Activated CD4-positive, alpha-beta T cell treated with anti-CD3 and anti-CD28 coated beads for 48 hours (primary cell): ENCODE measurements around the gene CUBN.

Experiments used
- DNase-seq: peaks from one replicate; pipeline ENCODE4 v3.0.0-alpha.2; 2020

The CUBN gene

GRCh38 chr10:17066807-17067206 lies 62.8 kb downstream of the CUBN start:
- no peak for DNase-seq

GRCh38 chr10:17066000-17066399 lies 63.6 kb downstream of the CUBN start:
- DNase-seq: no peak

- DNase-seq: no peak
These were observed 64.3 kb downstream of the CUBN start for GRCh38 chr10:17065273-17065672.

GRCh38 chr10:17064435-17064834 lies 65.2 kb downstream of the CUBN start:
- no peak for DNase-seq

GRCh38 chr10:17062955-17063484 lies 66.6 kb downstream of the CUBN start:
- no peak for DNase-seq

GRCh38 chr10:17062493-17062892 lies 67.1 kb downstream of the CUBN start:
- no peak for DNase-seq

GRCh38 chr10:17062009-17062408 lies 67.6 kb downstream of the CUBN start:
- no peak for DNase-seq

GRCh38 chr10:17061418-17061817 lies 68.2 kb downstream of the CUBN start:
- no peak for DNase-seq

- no peak for DNase-seq
These were observed 69.3 kb downstream of the CUBN start for GRCh38 chr10:17060289-17060688.

GRCh38 chr10:17059197-17059688 lies 70.4 kb downstream of the CUBN start:
- no peak for DNase-seq

GRCh38 chr10:17058093-17058492 lies 71.5 kb downstream of the CUBN start:
- no peak for DNase-seq

GRCh38 chr10:17056781-17057428 lies 72.7 kb downstream of the CUBN start:
- no peak for DNase-seq

- no peak for DNase-seq
These were observed 76.1 kb downstream of the CUBN start for GRCh38 chr10:17053513-17053912.

GRCh38 chr10:17053061-17053460 lies 76.5 kb downstream of the CUBN start:
- no peak for DNase-seq

GRCh38 chr10:17051851-17052250 lies 77.8 kb downstream of the CUBN start:
- no peak for DNase-seq

- DNase-seq: no peak
These were observed 80.4 kb downstream of the CUBN start for GRCh38 chr10:17049195-17049594.

- DNase-seq: no peak
These were observed 81.7 kb downstream of the CUBN start for GRCh38 chr10:17047908-17048307.

- DNase-seq: no peak
These were observed 82.6 kb downstream of the CUBN start for GRCh38 chr10:17046989-17047388.

GRCh38 chr10:17043586-17043985 lies 86.0 kb downstream of the CUBN start:
- no peak for DNase-seq

- DNase-seq: no peak
These were observed 87.7 kb downstream of the CUBN start for GRCh38 chr10:17041626-17042520.

GRCh38 chr10:17038627-17039026 lies 91.0 kb downstream of the CUBN start:
- DNase-seq: no peak

GRCh38 chr10:17037910-17038309 lies 91.7 kb downstream of the CUBN start:
- no peak for DNase-seq

- DNase-seq: no peak
These were observed 94.2 kb downstream of the CUBN start for GRCh38 chr10:17035446-17035845.
